Neural crest cell (in vitro differentiated cells): ENCODE measurements around the gene COLEC11. TPM values are rescaled to one million over a fixed set of nuclear protein-coding genes. Genes with fewer than 3 reads are reported as not detected.

Experiments
- DNase-seq: peaks from one replicate; pipeline ENCODE4 v3.0.0; 2021; ENCODE audit warnings: low read depth, mixed read lengths, low spot score
- H3K27ac Mint-ChIP-seq: one replicate; pipeline ENCODE4 v1.8.0; 2021; ENCODE audit warnings: mild to moderate bottlenecking, mixed read lengths; ENCODE audit not compliant: unreplicated experiment
- H3K27me3 Mint-ChIP-seq: 2 replicates; pipeline ENCODE4 v1.8.0; 2021; ENCODE audit warnings: low read depth, mild to moderate bottlenecking, mixed read lengths
- H3K36me3 Mint-ChIP-seq: 2 replicates; pipeline ENCODE4 v1.8.0; 2021; ENCODE audit warnings: low read depth, mild to moderate bottlenecking, mixed read lengths
- H3K4me1 Mint-ChIP-seq: 2 replicates; pipeline ENCODE4 v1.8.0; 2021; ENCODE audit warnings: mixed read lengths
- H3K4me3 Mint-ChIP-seq: one replicate; pipeline ENCODE4 v1.8.0; 2021; ENCODE audit warnings: mild to moderate bottlenecking, mixed read lengths
- H3K9me3 Mint-ChIP-seq: 2 replicates; pipeline ENCODE4 v1.8.0; 2021; ENCODE audit warnings: mixed read lengths
- total RNA-seq: library from RNA; stranded (reverse); gene quantifications from 2 replicates; pipeline ENCODE4 v1.2.1, GENCODE V29; 2021
- TF ChIP-seq, protein P1 (sequence below): fragments of 200-600 bp; sonication (generic); conservative IDR thresholded peaks from 2 replicates; pipeline ENCODE4 v1.5.0; 2021; ENCODE audit warnings: antibody characterized with exemption, mild to moderate bottlenecking

The COLEC11 gene
- total RNA-seq, 1 donor from 2014 or later = not detected

DNA sequence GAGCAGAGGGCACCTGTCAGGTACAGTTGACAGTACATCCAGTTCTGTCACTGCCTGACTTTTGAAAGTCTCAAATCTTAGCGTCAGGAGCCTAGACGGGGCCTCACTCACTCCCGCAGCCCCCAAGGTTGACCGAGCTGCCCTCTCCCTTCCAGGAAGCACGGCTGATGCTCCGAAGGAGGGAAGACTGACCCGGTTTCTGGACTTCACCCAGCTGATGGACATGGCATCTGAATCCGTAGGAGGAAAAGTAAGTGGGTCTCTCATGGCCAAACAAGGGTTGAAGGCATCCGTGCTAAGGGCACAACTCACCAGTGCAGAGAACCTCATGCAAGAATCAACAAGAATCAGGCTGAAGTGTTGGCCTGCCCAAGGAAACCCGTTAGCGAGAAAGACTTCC lies 76.0 kb downstream of the COLEC11 start:
- TF ChIP-seq, protein P1, sequence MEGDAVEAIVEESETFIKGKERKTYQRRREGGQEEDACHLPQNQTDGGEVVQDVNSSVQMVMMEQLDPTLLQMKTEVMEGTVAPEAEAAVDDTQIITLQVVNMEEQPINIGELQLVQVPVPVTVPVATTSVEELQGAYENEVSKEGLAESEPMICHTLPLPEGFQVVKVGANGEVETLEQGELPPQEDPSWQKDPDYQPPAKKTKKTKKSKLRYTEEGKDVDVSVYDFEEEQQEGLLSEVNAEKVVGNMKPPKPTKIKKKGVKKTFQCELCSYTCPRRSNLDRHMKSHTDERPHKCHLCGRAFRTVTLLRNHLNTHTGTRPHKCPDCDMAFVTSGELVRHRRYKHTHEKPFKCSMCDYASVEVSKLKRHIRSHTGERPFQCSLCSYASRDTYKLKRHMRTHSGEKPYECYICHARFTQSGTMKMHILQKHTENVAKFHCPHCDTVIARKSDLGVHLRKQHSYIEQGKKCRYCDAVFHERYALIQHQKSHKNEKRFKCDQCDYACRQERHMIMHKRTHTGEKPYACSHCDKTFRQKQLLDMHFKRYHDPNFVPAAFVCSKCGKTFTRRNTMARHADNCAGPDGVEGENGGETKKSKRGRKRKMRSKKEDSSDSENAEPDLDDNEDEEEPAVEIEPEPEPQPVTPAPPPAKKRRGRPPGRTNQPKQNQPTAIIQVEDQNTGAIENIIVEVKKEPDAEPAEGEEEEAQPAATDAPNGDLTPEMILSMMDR = no peak
- H3K4me1 Mint-ChIP-seq = peaks cover 6% of the 10 kb centered on the region
- no peaks in the 10 kb centered on the region for H3K9me3 Mint-ChIP-seq
- no peak overlapping the region for H3K27ac Mint-ChIP-seq
- no peaks in the 10 kb centered on the region for H3K27me3 Mint-ChIP-seq
- no peaks in the 10 kb centered on the region for H3K36me3 Mint-ChIP-seq
- no peak for DNase-seq
- no peak overlapping the region for H3K4me3 Mint-ChIP-seq

- Mint-ChIP-seq H3K4me1 (no peaks in the 10 kb centered on the region), H3K4me3 (no peak overlapping the region), H3K27me3 (no peaks in the 10 kb centered on the region), H3K36me3 (no peaks in the 10 kb centered on the region), H3K9me3 (no peaks in the 10 kb centered on the region), H3K27ac (no peak overlapping the region)
- no peak for DNase-seq
- TF ChIP-seq, protein P1 = no peak
Measured at GRCh38 chr2:3672861-3673678, 78.2 kb downstream of the COLEC11 start.

DNA sequence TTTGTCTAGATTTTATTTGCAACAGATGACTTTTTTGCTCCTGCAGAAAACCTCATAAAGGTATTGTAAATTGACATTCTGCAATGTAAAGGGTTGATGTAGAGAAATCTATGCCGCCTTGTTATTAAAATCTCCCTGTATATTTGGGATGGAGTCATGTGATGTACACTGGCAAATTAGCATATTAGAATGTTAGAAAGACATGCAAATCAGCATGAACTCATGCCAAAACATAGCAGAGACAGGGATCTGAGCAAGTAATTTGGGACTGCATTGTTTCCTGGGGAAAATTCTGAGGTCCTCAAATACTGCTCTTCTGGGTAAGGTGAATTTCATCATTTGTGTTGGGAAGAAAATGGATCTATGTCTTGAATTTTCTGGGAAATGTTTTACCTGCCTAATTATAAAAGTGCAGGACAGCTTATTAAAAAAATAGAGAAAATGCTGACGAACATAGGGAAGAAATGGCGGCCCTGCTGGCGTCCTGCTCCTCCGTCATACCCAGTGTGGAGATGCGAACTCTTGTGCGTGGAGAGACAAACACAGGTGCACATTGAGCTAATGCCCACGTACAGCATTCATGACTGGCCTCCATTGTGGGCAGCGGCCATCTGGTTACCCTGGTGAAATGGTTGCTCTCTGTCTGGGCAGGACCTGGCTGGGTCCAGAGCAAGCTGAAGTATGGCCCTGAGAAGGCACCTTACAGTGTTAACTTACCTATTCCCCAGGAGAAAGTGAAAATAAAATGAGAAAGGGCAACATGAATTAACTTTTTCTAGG lies 79.3 kb downstream of the COLEC11 start:
- DNase-seq = no peak
- Mint-ChIP-seq H3K4me1 (no peaks in the 10 kb centered on the region), H3K4me3 (no peak overlapping the region), H3K27me3 (no peaks in the 10 kb centered on the region), H3K9me3 (no peaks in the 10 kb centered on the region), H3K27ac (no peak overlapping the region), H3K36me3 (no peaks in the 10 kb centered on the region)
- TF ChIP-seq, protein P1 = no peak

GRCh38 chr2:3675687-3676086 lies 80.8 kb downstream of the COLEC11 start:
- Mint-ChIP-seq H3K36me3 (no peaks in the 10 kb centered on the region), H3K9me3 (no peaks in the 10 kb centered on the region), H3K27me3 (no peaks in the 10 kb centered on the region), H3K27ac (no peak overlapping the region), H3K4me1 (no peaks in the 10 kb centered on the region), H3K4me3 (no peak overlapping the region)
- TF ChIP-seq, protein P1 = no peak
- no peak for DNase-seq

GRCh38 chr2:3677436-3677835 lies 82.5 kb downstream of the COLEC11 start:
- H3K4me3 Mint-ChIP-seq = no peak overlapping the region
- TF ChIP-seq, protein P1 = no peak
- H3K36me3 Mint-ChIP-seq = no peaks in the 10 kb centered on the region
- H3K4me1 Mint-ChIP-seq = no peaks in the 10 kb centered on the region
- no peak for DNase-seq
- H3K9me3 Mint-ChIP-seq = no peaks in the 10 kb centered on the region
- H3K27me3 Mint-ChIP-seq = no peaks in the 10 kb centered on the region
- H3K27ac Mint-ChIP-seq = no peak overlapping the region
